GM19025 (cell line): ENCODE measurements around the gene SLC9A8.
"Not testable (repeated sequence)": the region's sequence is repeated elsewhere in the genome, so short reads cannot be mapped to it uniquely, and the experiment has no call there.

Experiments
- ATAC-seq: cut with Tn5 transposase; IDR thresholded peaks from one replicate; pipeline ENCODE4 v1.9.1; 2021; ENCODE audit warnings: mild to moderate bottlenecking, low read depth, moderate library complexity; ENCODE audit not compliant: unreplicated experiment

The SLC9A8 gene

DNA sequence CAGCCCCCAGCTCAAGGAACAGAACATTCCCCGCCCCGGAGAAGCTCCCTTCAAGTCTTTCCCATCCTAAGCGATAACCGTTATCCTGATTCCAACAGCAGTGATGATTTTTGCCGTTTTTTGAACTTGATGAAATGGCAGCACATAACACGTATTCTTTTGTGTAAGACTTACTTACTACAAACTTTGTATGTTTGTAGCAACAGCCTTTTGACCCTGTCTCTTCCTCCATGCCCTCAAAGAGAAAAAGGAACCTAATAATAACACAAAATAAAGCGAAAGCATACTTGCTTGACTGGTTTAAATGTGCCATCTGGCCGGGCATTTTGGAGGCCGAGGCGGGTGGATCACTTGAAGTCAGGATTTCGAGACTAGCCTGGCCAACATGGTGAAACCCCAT, 26.4 kb upstream of the SLC9A8 start:
- ATAC-seq, result peak; percentile 15

GRCh38 chr20:49786668-49787370, 25.8 kb upstream of the SLC9A8 start:
- ATAC-seq, result no peak

DNA sequence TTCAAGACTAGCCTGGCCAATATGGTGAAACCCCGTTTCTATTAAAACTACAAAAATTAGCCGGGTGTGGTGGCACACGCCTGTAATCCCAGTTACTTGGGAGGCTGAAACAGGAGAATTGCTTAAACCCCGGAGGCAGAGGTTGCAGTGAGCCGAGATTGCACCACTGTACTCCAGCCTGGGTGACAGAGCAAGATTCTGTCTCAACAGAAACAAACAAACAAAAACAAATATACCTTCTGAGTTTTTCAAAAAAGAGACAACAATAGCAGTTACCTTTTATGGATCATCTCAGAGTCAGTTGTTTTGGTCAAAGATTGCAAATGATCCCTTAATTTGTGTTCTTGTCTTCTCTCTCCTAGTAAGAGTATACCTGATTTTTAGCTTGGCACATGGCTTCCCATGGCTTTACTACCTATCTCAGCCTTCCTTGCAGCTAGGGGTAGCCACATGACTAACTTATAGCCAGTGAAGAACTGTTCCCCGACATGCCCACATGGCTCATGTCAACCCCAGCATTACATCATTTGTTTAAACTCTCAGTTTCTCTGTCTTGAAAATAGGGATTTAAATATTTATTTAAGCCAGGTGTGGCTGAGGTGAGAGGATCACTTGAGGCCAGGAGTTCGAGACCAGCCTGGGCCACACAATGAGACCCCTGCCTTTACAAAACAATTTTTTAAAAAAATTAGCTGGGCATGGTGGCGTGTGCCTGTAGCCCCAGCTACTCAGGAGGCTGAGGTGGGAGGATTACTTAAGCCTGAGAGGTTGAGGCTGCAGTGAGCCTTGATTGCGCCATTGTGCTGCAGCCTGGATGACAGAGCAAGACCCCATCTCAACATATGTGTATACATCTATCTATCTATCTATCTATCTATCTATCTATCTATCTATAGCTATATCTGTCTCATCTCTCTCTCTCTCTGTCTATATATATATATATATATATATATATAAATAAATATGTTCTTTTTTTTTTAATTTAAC, 25.0 kb upstream of the SLC9A8 start:
- ATAC-seq, result no peak

DNA sequence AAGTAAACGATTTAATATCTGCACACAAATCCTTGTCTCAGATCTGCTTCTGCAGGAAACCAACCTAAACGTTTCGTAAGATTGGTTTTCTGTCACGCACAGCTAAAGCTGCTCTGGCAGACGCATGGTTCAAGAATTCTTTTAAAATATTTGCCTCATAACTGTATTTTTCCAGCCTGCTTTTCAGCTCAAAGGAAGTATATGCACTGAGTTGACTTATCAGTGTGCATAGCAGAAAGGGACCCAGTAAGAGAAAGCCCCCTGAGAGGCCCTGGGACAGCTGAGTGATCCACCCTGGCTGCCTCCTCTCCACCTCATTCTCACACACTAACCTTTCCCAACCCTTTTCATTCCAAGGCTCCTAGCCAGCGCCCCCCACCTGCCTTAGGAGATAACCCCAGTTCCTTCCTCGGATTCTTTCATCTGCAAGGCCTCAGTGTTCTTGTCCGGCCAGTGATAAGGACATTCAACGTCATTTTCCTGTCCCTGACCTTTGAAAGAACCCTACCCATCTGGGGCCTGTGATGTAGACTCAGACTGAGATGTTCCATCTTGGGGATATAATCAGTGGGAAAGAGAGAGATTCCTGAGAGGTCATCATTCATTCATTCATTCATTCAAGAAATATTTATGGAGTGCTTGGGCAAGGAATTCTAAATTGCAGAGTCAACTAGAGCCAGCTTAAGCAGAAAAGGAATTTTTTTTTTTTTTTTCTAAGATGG, 22.4 kb upstream of the SLC9A8 start:
- ATAC-seq, result no peak

- no peak for ATAC-seq
These were observed 21.5 kb upstream of the SLC9A8 start for GRCh38 chr20:49791165-49791564.

- no peak for ATAC-seq
These were observed 20.6 kb upstream of the SLC9A8 start for GRCh38 chr20:49792006-49792405.

GRCh38 chr20:49792611-49793010, 20.0 kb upstream of the SLC9A8 start:
- no peak for ATAC-seq

DNA sequence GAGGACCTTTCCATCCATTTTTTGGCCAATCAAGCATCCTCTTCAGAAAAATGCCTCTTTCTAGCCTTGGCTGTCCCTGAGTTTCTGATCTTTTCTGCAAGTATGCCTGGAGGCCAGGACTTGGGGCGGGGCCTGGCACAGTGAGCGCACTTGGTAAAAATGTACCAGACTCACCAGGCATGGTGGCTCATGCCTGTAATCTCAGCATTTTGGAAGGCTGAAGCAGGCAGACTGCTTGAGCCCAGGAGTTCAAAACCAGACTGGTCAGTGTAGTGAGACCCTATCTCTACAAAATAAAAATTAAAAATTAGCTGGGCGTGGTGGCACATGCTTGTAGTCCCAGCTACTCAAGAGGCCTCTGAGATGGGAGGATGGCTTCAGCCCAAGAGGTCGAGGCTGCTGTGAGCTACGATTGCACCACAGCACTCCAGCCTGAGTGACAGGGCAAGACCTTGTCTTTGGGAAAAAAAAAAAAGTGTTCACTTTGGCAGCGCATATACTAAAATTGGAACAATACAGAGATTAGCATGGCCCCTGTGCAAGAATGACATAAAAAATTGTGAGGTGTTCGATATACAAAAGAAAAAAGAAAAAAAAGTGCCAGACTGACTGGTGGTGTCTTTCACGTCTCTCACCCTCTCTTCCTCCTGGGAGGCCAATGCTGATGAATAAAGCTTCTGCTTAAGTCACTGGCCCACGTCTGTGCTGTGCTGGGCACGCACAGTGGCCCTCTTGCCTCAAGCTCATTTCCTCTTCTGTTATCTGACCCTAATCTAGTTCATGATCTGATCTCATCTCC, 18.1 kb upstream of the SLC9A8 start:
- no peak for ATAC-seq

DNA sequence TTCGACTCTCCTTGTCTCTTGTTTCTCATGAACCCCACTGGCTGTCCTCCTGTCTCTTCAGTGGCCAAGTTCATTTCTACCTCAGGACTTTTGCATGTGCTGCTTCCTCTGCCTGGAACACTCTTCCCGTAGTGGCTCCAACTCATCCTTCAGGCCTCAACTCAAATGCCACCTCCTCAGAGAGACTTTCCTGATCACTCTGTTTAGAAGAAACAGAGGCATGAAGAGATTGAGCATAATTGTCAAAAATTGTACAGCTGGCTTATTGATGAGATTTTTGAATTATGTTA, 17.5 kb upstream of the SLC9A8 start:
- ATAC-seq, result no peak

- no peak for ATAC-seq
These were observed 15.9 kb upstream of the SLC9A8 start for GRCh38 chr20:49796600-49797343.

- ATAC-seq, result no peak
These were observed 15.3 kb upstream of the SLC9A8 start for GRCh38 chr20:49797344-49797615.

DNA sequence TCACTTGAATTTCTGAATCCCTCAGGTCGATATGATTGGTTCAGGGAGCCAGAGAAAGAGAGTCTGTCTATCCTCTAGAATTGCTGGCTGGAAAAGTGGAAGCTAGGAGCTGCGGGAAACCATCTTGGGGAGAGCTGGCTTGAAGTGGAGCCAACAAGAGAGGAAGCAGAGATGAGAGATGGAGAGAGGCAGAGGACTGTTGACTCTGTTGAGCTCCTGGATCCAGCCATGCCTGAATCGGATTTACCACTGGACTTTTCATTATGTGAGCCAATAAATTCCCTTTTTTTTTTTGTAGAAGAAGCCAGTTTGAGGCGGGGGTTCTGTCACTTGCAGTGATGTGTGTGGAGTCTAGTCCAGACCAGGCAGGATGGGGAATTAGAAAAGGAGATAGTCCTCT, 13.9 kb upstream of the SLC9A8 start:
- ATAC-seq, result no peak

DNA sequence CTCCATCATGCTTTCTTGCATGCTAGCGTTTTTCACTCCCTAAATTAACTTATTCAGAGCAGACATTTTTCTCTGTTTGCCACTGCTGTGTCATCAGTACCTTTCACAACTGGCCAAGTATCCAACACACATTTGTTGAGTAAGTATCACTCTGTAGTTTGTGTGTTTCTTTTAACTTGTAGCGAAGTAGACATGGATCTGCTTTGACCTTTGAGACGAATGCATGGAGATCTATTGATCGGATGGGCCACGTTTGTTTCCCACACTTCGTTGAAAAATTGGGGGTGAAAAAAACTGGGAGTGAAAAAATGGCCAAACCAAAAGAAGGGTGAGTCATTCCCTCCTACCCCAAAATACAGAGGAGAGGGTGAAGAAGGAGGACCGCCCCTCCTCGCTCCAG, 12.9 kb upstream of the SLC9A8 start:
- ATAC-seq, result no peak

GRCh38 chr20:49803418-49803817, 9.2 kb upstream of the SLC9A8 start:
- ATAC-seq, result no peak

GRCh38 chr20:49804364-49804763, 8.3 kb upstream of the SLC9A8 start:
- no peak for ATAC-seq

GRCh38 chr20:49805224-49805876, 7.3 kb upstream of the SLC9A8 start:
- ATAC-seq, result not testable (repeated sequence)

DNA sequence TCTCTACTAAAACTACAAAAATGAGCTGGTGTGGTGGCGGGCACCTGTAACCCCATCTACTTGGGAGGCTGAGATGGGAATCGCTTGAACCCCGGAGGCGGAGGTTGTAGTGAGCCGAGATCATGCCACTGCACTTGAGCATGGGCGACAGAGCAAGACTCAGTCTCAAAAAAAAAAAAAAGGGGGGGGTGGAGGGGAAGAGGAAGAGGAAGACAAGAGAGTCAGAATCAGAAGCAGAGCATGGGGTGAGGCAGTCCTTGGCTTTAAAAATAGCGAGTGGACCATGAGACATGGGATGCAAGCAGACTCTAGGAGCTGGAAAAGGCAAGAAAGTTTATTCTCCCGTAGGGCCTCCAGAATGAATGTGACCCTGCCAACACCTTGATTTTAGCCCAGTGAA, 3.9 kb upstream of the SLC9A8 start:
- ATAC-seq, result no peak

GRCh38 chr20:49809803-49810359, 2.7 kb upstream of the SLC9A8 start:
- ATAC-seq, result no peak

- ATAC-seq, result no peak
These were observed 2.0 kb upstream of the SLC9A8 start for GRCh38 chr20:49810491-49811190.
